Activated gamma-delta T cell treated with anti-CD3 and anti-CD28 coated beads, Interleukin-2, amount 50 U/mL, for 16 hours (primary cell): Measurements from ENCODE around the gene IL1F10.

Experiments used
- DNase-seq: peaks from one replicate; pipeline ENCODE4 v3.0.0-alpha.2; 2020; ENCODE audit warnings: low read depth

Gene IL1F10

GRCh38 chr2:113058998-113059960 lies 8.5 kb upstream of the IL1F10 start, which contains the start of gene IL36RN:
Gene IL36RN (plus strand): TSS chr2:113059198. CDS start chr2:113059439, 241 bp downstream.
- no peak for DNase-seq

- no peak for DNase-seq
Observed at GRCh38 chr2:113060396-113060795, 7.4 kb upstream of the IL1F10 start.

- no peak for DNase-seq
Observed at GRCh38 chr2:113060796-113061195, 7.0 kb upstream of the IL1F10 start.

GRCh38 chr2:113061241-113061640 lies 6.5 kb upstream of the IL1F10 start:
- DNase-seq, result no peak

- DNase-seq, result no peak
Observed at GRCh38 chr2:113061896-113062770, 5.6 kb upstream of the IL1F10 start.

- no peak for DNase-seq
Observed at GRCh38 chr2:113064281-113064680, 3.5 kb upstream of the IL1F10 start.

- DNase-seq, result no peak
Observed at GRCh38 chr2:113064898-113065297, 2.9 kb upstream of the IL1F10 start.

GRCh38 chr2:113068249-113068648 lies 479 bp downstream of the IL1F10 start:
- no peak for DNase-seq

GRCh38 chr2:113068706-113069485 lies 1.1 kb downstream of the IL1F10 start:
- no peak for DNase-seq

GRCh38 chr2:113069676-113070605 lies 2.2 kb downstream of the IL1F10 start:
- no peak for DNase-seq

GRCh38 chr2:113070606-113070975 lies 2.8 kb downstream of the IL1F10 start:
- DNase-seq, result no peak

- no peak for DNase-seq
Observed at GRCh38 chr2:113072584-113072983, 4.8 kb downstream of the IL1F10 start.

GRCh38 chr2:113073325-113073834 lies 5.6 kb downstream of the IL1F10 start:
- no peak for DNase-seq

GRCh38 chr2:113075030-113075429 lies 7.3 kb downstream of the IL1F10 start:
- DNase-seq, result no peak

GRCh38 chr2:113075600-113075999 lies 7.8 kb downstream of the IL1F10 start:
- no peak for DNase-seq

- DNase-seq, result no peak
Observed at GRCh38 chr2:113076954-113077669, 9.3 kb downstream of the IL1F10 start.

- DNase-seq, result no peak
Observed at GRCh38 chr2:113077921-113078320, 10.2 kb downstream of the IL1F10 start.

GRCh38 chr2:113078350-113078839 lies 10.6 kb downstream of the IL1F10 start:
- DNase-seq, result no peak

GRCh38 chr2:113079131-113079530 lies 11.4 kb downstream of the IL1F10 start:
- DNase-seq, result no peak

GRCh38 chr2:113080134-113080533 lies 12.4 kb downstream of the IL1F10 start:
- no peak for DNase-seq
